HL-60 (cell line): ENCODE data around the gene OR3A2.
"Not testable (repeated sequence)": the region's sequence is repeated elsewhere in the genome, so short reads cannot be mapped to it uniquely, and the experiment has no call there.

Experiments used
- DNase-seq, 2 experiments: peaks; one replicate each; pipeline ENCODE4 v3.0.0-alpha.2; 2010 to 2020; ENCODE audit warnings: low read depth in 1 of 2, low spot score in 1 of 2
- H3K27ac ChIP-seq: fragments of 250-450 bp; sonication (Bioruptor Pico); replicated peaks from 2 replicates; pipeline ENCODE4 v1.5.1; 2020; ENCODE audit warnings: mild to moderate bottlenecking, moderate library complexity
- H3K27me3 ChIP-seq: fragments of 250-450 bp; sonication (Bioruptor Pico); 2 replicates; pipeline ENCODE4 v1.5.1; 2021; ENCODE audit warnings: mild to moderate bottlenecking, moderate library complexity; ENCODE audit not compliant: insufficient read depth, poor library complexity, severe bottlenecking
- H3K4me3 ChIP-seq: replicated peaks from 2 replicates; pipeline ENCODE4 v1.5.1; 2011; ENCODE audit warnings: mild to moderate bottlenecking, control low read depth, low read length; ENCODE audit not compliant: insufficient read depth
- GABPA ChIP-seq: IDR thresholded peaks from 2 replicates; pipeline ENCODE4 v1.6.1; 2012; ENCODE audit warnings: low read depth
- POLR2AphosphoS5 ChIP-seq: IDR thresholded peaks from 2 replicates; pipeline ENCODE4 v1.6.1; 2012; ENCODE audit warnings: low read depth
- SPI1 ChIP-seq: IDR thresholded peaks from 2 replicates; pipeline ENCODE4 v1.6.1; 2012; ENCODE audit warnings: low read depth, mild to moderate bottlenecking, borderline replicate concordance
- TF ChIP-seq, protein P1 (sequence below): IDR thresholded peaks from 2 replicates; pipeline ENCODE4 v1.6.1; 2012; ENCODE audit warnings: low read depth; ENCODE audit not compliant: insufficient replicate concordance
- TF ChIP-seq, protein P2 (sequence below): IDR thresholded peaks from one replicate; pipeline ENCODE4 v1.5.1; 2011; ENCODE audit warnings: low read length, control low read depth, inconsistent platforms; ENCODE audit not compliant: insufficient read depth

The OR3A2 gene

DNA sequence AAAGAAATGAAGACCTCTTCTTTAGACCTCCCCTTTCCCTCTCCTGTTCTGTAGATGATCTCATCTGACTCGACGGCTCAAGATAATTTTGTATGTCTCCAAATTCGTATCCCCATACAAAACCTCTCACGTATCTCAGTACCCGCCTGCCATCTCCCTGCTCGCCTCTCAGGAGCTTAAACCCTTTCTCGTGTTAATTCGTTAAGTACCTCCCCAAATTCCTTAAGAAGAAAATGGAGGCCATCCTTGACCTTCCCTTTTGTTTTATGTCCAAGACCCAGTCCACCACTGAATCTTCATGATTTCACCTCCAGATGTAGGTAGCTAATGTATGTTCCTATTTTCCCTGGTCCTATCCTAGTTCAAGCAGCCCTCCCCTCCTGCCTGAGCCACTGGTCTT is 129.5 kb downstream of the OR3A2 start:
- TF ChIP-seq, protein P1, sequence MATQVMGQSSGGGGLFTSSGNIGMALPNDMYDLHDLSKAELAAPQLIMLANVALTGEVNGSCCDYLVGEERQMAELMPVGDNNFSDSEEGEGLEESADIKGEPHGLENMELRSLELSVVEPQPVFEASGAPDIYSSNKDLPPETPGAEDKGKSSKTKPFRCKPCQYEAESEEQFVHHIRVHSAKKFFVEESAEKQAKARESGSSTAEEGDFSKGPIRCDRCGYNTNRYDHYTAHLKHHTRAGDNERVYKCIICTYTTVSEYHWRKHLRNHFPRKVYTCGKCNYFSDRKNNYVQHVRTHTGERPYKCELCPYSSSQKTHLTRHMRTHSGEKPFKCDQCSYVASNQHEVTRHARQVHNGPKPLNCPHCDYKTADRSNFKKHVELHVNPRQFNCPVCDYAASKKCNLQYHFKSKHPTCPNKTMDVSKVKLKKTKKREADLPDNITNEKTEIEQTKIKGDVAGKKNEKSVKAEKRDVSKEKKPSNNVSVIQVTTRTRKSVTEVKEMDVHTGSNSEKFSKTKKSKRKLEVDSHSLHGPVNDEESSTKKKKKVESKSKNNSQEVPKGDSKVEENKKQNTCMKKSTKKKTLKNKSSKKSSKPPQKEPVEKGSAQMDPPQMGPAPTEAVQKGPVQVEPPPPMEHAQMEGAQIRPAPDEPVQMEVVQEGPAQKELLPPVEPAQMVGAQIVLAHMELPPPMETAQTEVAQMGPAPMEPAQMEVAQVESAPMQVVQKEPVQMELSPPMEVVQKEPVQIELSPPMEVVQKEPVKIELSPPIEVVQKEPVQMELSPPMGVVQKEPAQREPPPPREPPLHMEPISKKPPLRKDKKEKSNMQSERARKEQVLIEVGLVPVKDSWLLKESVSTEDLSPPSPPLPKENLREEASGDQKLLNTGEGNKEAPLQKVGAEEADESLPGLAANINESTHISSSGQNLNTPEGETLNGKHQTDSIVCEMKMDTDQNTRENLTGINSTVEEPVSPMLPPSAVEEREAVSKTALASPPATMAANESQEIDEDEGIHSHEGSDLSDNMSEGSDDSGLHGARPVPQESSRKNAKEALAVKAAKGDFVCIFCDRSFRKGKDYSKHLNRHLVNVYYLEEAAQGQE: no peak
- TF ChIP-seq SPI1: no peak
- TF ChIP-seq, protein P2, sequence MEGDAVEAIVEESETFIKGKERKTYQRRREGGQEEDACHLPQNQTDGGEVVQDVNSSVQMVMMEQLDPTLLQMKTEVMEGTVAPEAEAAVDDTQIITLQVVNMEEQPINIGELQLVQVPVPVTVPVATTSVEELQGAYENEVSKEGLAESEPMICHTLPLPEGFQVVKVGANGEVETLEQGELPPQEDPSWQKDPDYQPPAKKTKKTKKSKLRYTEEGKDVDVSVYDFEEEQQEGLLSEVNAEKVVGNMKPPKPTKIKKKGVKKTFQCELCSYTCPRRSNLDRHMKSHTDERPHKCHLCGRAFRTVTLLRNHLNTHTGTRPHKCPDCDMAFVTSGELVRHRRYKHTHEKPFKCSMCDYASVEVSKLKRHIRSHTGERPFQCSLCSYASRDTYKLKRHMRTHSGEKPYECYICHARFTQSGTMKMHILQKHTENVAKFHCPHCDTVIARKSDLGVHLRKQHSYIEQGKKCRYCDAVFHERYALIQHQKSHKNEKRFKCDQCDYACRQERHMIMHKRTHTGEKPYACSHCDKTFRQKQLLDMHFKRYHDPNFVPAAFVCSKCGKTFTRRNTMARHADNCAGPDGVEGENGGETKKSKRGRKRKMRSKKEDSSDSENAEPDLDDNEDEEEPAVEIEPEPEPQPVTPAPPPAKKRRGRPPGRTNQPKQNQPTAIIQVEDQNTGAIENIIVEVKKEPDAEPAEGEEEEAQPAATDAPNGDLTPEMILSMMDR: no peak
- TF ChIP-seq GABPA: no peak
- no peak for TF ChIP-seq POLR2AphosphoS5
- DNase-seq: no peak
- no peak overlapping the region for H3K4me3 ChIP-seq
- no peak overlapping the region for H3K27ac ChIP-seq
- H3K27me3 ChIP-seq: no peaks in the 10 kb centered on the region

DNA sequence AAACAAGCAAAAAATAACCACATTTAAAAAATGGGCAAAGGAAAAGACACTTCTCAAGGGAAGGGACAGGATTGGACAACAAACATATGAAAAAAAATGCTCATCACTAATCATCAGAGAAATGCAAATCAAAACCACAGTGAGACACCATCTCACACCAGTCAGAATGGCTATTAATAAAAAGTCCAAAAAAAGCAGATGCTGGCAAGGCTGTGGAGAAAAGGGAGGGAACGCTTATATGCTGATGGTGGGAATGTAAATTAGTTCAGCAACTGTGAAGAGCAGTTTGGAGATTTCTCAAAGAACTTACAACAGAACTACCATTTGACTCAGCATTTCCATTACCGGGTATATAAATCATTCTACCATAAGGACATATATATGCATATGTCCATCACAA is 137.1 kb downstream of the OR3A2 start:
- H3K4me3 ChIP-seq, H3K27ac ChIP-seq, DNase-seq, H3K27me3 ChIP-seq: not testable (repeated sequence)

DNA sequence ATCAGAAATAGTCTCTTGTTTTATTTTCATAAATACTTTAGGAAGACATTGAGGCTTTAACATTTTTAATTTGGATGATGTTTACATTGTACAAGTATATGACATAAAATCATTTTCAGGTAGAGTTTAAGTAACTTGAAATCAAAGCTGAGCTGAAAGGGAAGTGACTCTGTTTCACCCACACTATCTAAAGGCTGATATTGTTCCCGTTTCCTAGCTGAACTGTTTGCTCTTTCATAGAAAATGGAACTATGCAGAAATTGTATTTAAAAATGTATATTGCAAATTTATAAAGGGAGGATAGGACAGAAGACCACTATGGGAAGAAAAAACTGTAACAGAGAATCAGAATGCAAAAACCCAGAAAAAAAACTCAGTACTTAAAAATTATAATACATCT is 141.3 kb downstream of the OR3A2 start:
- H3K27ac ChIP-seq, H3K27me3 ChIP-seq, DNase-seq, H3K4me3 ChIP-seq: not testable (repeated sequence)

DNA sequence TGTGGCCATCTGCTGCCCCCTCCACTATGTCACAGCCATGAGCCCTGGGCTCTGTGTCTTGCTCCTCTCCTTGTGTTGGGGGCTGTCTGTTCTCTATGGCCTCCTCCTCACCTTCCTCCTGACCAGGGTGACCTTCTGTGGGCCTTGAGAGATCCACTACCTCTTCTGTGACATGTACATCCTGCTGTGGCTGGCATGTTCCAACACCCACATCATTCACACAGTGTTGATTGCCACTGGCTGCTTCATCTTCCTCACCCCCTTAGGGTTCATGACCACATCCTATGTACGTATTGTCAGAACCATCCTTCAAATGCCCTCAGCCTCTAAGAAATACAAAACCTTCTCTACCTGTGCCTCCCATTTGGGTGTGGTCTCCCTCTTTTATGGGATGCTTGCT is 145.1 kb downstream of the OR3A2 start:
- not testable (repeated sequence) for H3K4me3 ChIP-seq

DNA sequence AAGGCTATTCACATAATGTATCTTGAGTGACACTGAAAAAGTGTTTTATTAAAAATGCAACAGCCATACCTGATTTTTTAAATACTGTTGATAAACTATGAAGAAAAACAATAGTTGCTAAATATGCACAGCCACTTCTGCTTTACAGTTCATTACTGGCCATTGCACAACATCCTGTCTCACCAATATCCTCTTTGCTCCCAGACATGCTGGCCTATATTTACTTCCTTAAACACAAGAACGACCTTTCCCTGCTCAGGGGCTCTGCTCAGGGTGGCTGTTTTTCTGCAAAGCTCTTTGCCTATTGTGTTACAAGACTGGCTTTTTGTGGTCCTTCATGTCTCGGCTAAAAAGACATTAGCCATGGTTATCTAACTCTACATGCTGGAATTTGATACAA is 147.4 kb downstream of the OR3A2 start:
- H3K4me3 ChIP-seq, H3K27ac ChIP-seq, H3K27me3 ChIP-seq: not testable (repeated sequence)
- DNase-seq: peak; percentile 26 to 74
- peak; percentile 44 for TF ChIP-seq SPI1

More for the DNA sequence above, 145.1 kb downstream of the OR3A2 start:
- H3K27ac ChIP-seq, DNase-seq, H3K27me3 ChIP-seq: not testable (repeated sequence)

DNA sequence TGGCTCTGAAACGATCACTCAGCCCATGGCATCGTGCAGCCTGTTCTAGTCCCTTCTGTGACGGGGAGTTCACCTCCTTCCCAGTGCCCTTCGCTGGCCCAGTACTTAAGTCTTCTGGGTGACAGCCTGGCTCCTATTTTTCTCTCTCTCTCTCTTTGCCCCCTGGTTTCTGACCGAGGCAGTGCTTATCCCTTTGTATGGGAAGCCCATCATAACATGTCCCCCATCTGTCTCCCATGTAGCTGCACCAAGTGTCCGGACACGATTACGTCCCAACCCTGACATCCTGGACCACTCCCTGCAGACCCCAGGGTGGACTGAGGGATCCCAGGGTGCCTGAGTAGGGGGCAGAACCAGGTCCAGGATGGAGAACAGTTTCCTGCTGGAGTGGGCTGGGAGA is 153.8 kb downstream of the OR3A2 start:
- not testable (repeated sequence) for H3K27ac ChIP-seq, H3K4me3 ChIP-seq, DNase-seq, H3K27me3 ChIP-seq
